CD1c-positive myeloid dendritic cell (primary cell): ENCODE data around the gene EVI5.
"Not testable (repeated sequence)": the region's sequence is repeated elsewhere in the genome, so short reads cannot be mapped to it uniquely, and the experiment has no call there.

ENCODE experiments used
- DNase-seq: peaks from one replicate; pipeline ENCODE4 v3.0.0-alpha.2; 2016; ENCODE audit errors: extremely low spot score

The EVI5 gene

GRCh38 chr1:92749024-92749634, 35.8 kb downstream of the EVI5 start:
- DNase-seq, result peak; percentile 63

- no peak for DNase-seq
Observed at GRCh38 chr1:92748138-92748537, 36.8 kb downstream of the EVI5 start.

DNA sequence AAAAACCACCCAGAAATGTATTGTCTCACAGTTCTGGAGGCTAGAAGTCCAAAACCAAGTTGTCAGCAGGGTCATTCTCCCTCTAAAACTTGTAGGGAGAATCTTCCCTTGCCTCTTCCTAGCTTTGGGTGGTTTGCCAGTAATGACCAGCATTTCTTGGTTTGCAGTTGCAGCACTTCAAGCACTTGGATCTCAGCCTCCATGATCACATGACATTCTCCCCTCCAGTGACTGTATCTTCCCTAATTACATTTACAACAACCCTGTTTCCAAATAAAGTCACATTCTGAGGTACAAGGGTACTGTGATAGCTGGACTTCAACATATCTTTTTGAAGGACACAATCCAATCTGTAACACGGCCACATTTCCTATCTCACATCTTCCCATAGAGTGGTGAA, 37.2 kb downstream of the EVI5 start:
- DNase-seq, result peak; percentile 3

GRCh38 chr1:92746255-92746654, 38.7 kb downstream of the EVI5 start:
- not testable (repeated sequence) for DNase-seq

DNA sequence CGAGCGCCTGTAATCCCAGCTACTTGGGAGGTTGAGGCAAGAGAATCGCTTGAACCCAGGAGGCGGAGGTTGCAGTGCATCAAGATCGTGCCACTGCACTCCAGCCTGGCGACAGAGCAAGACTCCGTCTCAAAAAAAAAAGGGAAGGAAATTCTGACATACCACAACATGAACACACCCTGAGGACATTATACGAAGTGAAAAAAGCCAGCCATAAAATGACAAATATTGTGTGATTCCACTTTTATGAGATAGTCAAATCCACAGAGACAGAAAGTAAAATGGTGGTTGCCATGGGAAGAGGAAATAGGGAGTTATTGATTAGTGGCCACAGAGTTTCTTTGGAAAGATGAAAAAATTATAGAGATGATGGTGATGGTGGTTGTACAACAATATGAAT, 41.7 kb downstream of the EVI5 start:
- DNase-seq, result peak; percentile 23

- no peak for DNase-seq
Observed at GRCh38 chr1:92739669-92740524, 45.0 kb downstream of the EVI5 start.

DNA sequence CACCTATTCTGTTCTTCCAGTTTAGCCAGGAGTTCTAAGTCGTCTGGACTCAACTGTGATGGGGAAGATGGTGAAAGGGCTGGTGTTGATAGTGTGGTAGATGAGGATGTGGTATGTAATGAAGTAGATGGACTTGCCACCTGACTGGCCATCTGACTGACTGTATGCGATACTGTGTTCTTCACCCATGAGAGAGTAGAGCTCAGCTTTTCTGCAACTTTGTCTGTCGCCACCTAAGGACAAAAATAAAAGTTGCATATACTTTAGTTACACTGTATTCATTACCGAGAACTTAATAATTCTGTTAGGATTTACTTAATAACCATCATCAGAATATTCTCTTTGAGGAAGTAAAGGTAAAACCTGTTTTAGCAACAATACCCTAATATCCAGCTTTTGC, 48.5 kb downstream of the EVI5 start:
- DNase-seq, result no peak

DNA sequence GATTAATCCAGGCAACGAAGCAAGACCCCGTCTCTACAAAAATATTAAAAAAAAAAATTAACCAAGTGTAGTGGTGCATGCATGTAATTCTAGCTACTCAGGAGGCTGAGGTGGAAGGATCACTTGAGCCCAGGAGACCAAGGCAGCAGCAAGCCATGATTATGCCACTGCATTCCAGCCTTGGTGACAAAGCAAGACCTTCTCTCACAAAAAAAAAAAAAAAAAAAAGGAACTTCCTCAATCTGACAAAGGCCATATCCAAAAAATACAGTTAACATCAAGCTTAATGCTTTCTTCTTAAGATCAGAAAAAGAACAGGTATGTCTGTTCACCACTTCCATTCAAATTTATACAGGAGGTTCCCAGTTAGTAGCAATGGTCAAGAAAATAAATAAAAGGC, 54.4 kb downstream of the EVI5 start:
- no peak for DNase-seq

DNA sequence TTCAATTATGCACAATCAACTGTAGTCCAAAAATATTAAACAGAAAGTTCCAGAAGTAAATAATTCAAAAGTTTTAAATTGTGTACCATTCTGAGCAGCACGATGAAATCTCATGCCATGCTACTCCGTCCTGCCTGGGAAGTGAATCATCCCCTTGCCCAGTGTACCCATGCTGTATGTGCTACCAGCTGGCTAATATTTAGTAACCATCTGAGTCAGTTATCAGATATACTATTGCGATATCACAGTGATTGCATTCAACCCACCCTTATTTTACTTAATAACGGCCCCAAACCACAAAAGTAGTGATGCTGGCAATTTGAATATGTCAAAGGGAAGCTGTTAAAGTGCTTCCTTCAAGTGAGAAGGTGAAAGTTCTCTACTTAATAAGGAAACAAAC, 56.2 kb downstream of the EVI5 start:
- DNase-seq, result peak; percentile 20

DNA sequence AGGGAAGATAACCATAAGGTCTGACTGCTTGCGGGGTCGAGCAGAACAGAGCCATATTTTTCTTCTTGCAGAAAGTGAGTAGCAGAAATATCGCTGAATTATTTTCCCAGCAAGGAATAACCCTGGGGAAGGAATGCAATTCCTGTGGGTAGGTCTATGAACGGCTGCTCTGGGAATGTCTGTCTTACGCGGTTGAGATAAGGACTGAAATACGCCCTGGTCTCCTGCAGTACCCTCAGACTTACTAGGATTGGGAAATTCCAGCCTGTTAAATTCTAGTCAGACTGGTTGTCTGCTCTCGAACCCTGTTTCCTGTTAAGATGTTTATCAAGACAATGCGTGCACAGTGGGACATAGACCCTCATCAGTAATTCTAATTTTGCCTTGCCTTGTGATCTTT, 61.2 kb downstream of the EVI5 start:
- DNase-seq, result not testable (repeated sequence)

DNA sequence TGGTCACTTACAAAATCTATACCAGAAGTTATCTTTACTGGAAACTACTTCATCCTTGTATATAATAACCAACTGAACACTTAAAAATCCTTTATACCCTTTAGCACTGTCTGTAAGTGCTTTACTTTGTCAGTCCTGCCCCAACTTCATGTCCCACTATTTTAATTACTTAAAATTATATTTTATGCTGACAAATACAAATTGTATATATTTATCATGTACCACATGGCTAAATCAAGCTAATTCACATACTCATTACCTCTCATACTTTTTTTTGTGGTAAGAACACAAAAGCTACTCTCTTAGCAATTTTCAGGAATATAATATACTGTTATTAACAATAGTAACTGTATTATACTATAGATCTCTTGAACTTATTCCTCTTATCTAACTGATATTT, 63.0 kb downstream of the EVI5 start:
- no peak for DNase-seq

DNA sequence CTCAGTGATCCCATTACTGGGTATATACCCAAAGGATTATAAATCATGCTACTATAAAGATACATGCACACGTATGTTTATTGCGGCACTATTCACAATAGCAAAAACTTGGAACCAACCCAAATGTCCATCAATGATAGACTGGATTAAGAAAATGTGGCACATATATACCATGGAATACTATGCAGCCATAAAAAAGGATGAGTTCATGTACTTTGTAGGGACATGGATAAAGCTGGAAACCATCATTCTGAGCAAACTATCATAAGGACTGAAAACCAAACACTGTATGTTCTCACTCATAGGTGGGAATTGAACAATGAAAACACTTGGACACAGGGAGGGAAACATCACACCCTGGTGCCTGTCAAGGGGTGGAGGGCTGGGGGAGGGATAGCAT, 63.8 kb downstream of the EVI5 start:
- not testable (repeated sequence) for DNase-seq

- not testable (repeated sequence) for DNase-seq
Observed at GRCh38 chr1:92715476-92715951, 69.4 kb downstream of the EVI5 start.

GRCh38 chr1:92713939-92714338, 71.0 kb downstream of the EVI5 start:
- no peak for DNase-seq

GRCh38 chr1:92711473-92712165, 73.3 kb downstream of the EVI5 start:
- DNase-seq, result no peak

GRCh38 chr1:92709738-92710137, 75.2 kb downstream of the EVI5 start:
- no peak for DNase-seq

- no peak for DNase-seq
Observed at GRCh38 chr1:92708368-92708950, 76.4 kb downstream of the EVI5 start.

GRCh38 chr1:92707709-92708108, 77.2 kb downstream of the EVI5 start:
- DNase-seq, result no peak

DNA sequence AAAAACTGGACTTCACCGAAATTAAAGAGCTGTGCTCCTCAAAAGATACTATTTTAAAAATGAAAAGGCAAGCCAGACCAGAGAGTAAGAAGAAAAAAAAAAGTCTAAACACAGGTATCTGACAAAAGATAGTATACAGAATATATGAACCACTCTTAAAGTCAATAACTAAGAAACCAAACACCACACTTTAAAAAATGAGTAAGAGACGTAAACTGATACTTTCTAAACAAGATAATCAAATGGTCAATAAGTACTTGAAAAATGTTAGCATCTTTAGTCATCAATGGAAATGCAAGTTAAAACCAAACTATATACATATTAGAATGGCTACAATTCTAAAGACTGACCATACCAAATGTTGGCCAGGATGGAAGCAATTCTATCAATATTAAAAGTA, 77.6 kb downstream of the EVI5 start:
- no peak for DNase-seq

- no peak for DNase-seq
Observed at GRCh38 chr1:92705446-92705845, 79.5 kb downstream of the EVI5 start.

GRCh38 chr1:92701147-92701546, 83.8 kb downstream of the EVI5 start:
- no peak for DNase-seq

DNA sequence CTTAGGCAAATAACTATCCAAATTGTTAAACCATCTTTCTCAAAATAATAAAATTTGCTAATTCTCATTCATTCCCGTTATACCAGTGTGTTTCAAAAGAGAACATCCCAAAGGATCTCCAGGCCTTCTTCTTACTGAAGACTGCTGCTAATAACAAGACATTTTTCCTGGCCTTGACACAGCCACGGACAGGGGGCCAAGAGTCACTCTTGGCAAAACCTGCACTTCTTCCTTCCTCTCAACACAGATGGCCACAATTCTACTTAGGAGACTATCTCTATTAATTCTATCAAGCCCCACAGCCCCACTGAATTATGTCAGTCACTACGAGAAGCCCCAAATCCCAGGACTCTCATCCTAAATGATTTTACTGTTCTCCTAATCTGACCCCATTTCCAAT, 86.0 kb downstream of the EVI5 start:
- DNase-seq, result no peak
